H9 (cell line): ENCODE data around the gene SAP30L. TPM values are rescaled to one million over a fixed set of nuclear protein-coding genes. Genes with fewer than 3 reads are reported as not detected.

Experiments used
- DNase-seq: peaks from one replicate; pipeline ENCODE4 v3.0.0-alpha.2; 2017
- H2AFZ ChIP-seq: one replicate; pipeline ENCODE4 v1.6.1; 2013; ENCODE audit warnings: mild to moderate bottlenecking, low read length, control low read depth, moderate library complexity
- H2AK5ac ChIP-seq: 2 replicates; pipeline ENCODE4 v1.6.1; 2013; ENCODE audit warnings: low read length, control low read depth, mixed read lengths; ENCODE audit not compliant: insufficient read length
- H2BK120ac ChIP-seq: one replicate; pipeline ENCODE4 v1.6.1; 2013; ENCODE audit warnings: low read depth, mild to moderate bottlenecking, low read length, control low read depth, inconsistent platforms; ENCODE audit not compliant: poor library complexity, severe bottlenecking
- H2BK12ac ChIP-seq: 2 replicates; pipeline ENCODE4 v1.6.1; 2013; ENCODE audit warnings: low read length, control low read depth, mixed read lengths, low read depth; ENCODE audit not compliant: insufficient read length
- H2BK15ac ChIP-seq: 2 replicates; pipeline ENCODE4 v1.6.1; 2013; ENCODE audit warnings: low read depth, low read length, control low read depth
- H2BK20ac ChIP-seq: one replicate; pipeline ENCODE4 v1.6.1; 2013; ENCODE audit warnings: low read depth, mild to moderate bottlenecking, low read length, control low read depth, inconsistent platforms; ENCODE audit not compliant: poor library complexity, severe bottlenecking
- H2BK5ac ChIP-seq: 2 replicates; pipeline ENCODE4 v1.6.1; 2013; ENCODE audit warnings: low read length, control low read depth, mixed read lengths; ENCODE audit not compliant: insufficient read length
- H3K14ac ChIP-seq: 2 replicates; pipeline ENCODE4 v1.6.1; 2013; ENCODE audit warnings: low read length, control low read depth; ENCODE audit not compliant: insufficient read depth
- H3K18ac ChIP-seq: 2 replicates; pipeline ENCODE4 v1.6.1; 2013; ENCODE audit warnings: low read depth, mild to moderate bottlenecking, mixed read lengths, low read length, control low read depth; ENCODE audit not compliant: insufficient read length
- H3K23ac ChIP-seq: 2 replicates; pipeline ENCODE4 v1.6.1; 2013; ENCODE audit warnings: low read length, control low read depth, mixed read lengths, low read depth; ENCODE audit not compliant: insufficient read length
- H3K23me2 ChIP-seq: 2 replicates; pipeline ENCODE4 v1.6.1; 2013; ENCODE audit warnings: low read depth, mild to moderate bottlenecking, mixed read lengths, low read length, control low read depth; ENCODE audit not compliant: insufficient read length, poor library complexity, severe bottlenecking
- H3K27ac ChIP-seq: 2 replicates; pipeline ENCODE4 v1.5.1; 2013; ENCODE audit warnings: low read length, control low read depth, mixed read lengths, low read depth; ENCODE audit not compliant: insufficient read length
- H3K27me3 ChIP-seq: 2 replicates; pipeline ENCODE4 v1.6.1; 2013; ENCODE audit warnings: low read length, control low read depth, inconsistent platforms; ENCODE audit not compliant: insufficient read depth
- H3K4ac ChIP-seq: 2 replicates; pipeline ENCODE4 v1.6.1; 2013; ENCODE audit warnings: low read depth, mild to moderate bottlenecking, control low read depth, inconsistent platforms, low read length, moderate library complexity
- H3K4me1 ChIP-seq: 2 replicates; pipeline ENCODE4 v1.6.1; 2013; ENCODE audit warnings: low read length, control low read depth, inconsistent platforms; ENCODE audit not compliant: insufficient read depth
- H3K4me2 ChIP-seq: 2 replicates; pipeline ENCODE4 v1.6.1; 2013; ENCODE audit warnings: low read length, control low read depth, mixed read lengths; ENCODE audit not compliant: insufficient read length, insufficient read depth
- H3K56ac ChIP-seq: 2 replicates; pipeline ENCODE4 v1.6.1; 2013; ENCODE audit warnings: low read depth, mild to moderate bottlenecking, mixed read lengths, low read length, control low read depth; ENCODE audit not compliant: insufficient read length
- H3K79me1 ChIP-seq: 2 replicates; pipeline ENCODE4 v1.6.1; 2013; ENCODE audit warnings: low read depth, mild to moderate bottlenecking, moderate library complexity, low read length, control low read depth, inconsistent platforms; ENCODE audit not compliant: insufficient read depth, poor library complexity, severe bottlenecking
- H3K79me2 ChIP-seq: 2 replicates; pipeline ENCODE4 v1.6.1; 2013; ENCODE audit warnings: low read length, control low read depth, inconsistent platforms; ENCODE audit not compliant: insufficient read depth
- H3K9ac ChIP-seq: 2 replicates; pipeline ENCODE4 v1.6.1; 2013; ENCODE audit warnings: low read length, control low read depth, mixed read lengths; ENCODE audit not compliant: insufficient read length; ENCODE audit errors: extremely low read depth
- H3K9me3 ChIP-seq: one replicate; pipeline ENCODE4 v1.6.1; 2013; ENCODE audit warnings: low read depth, low read length, inconsistent platforms; ENCODE audit not compliant: control insufficient read depth
- H3T11ph ChIP-seq: one replicate; pipeline ENCODE4 v1.6.1; 2013; ENCODE audit warnings: mild to moderate bottlenecking, low read length, control low read depth, inconsistent platforms
- H4K20me1 ChIP-seq: one replicate; pipeline ENCODE4 v1.6.1; 2013; ENCODE audit not compliant: control insufficient read depth, insufficient read length, insufficient read depth
- H4K5ac ChIP-seq: 2 replicates; pipeline ENCODE4 v1.6.1; 2013; ENCODE audit warnings: low read depth, mild to moderate bottlenecking, mixed read lengths, low read length, control low read depth; ENCODE audit not compliant: insufficient read length
- H4K8ac ChIP-seq: replicated peaks from 2 replicates; pipeline ENCODE4 v1.6.1; 2013; ENCODE audit warnings: low read length, control low read depth, mixed read lengths, low read depth; ENCODE audit not compliant: insufficient read length
- H4K91ac ChIP-seq: 2 replicates; pipeline ENCODE4 v1.6.1; 2013; ENCODE audit warnings: low read depth, mild to moderate bottlenecking, moderate library complexity, mixed read lengths, low read length, control low read depth; ENCODE audit not compliant: insufficient read length
- H3K27ac Mint-ChIP-seq, 3 experiments: 2 replicates in 2 of 3; 3 replicates in 1 of 3; pipeline ENCODE4 v1.8.0; 2020 to 2021; ENCODE audit warnings: mixed read lengths in 3 of 3, mild to moderate bottlenecking in 1 of 3, moderate library complexity in 1 of 3
- H3K27me3 Mint-ChIP-seq: 2 replicates; pipeline ENCODE4 v1.8.0; 2021; ENCODE audit warnings: low read depth, mild to moderate bottlenecking, moderate library complexity, mixed read lengths
- H3K36me3 Mint-ChIP-seq, 3 experiments: 2 replicates in 2 of 3; 3 replicates in 1 of 3; pipeline ENCODE4 v1.8.0; 2020 to 2021; ENCODE audit warnings: low read depth in 3 of 3, mixed read lengths in 3 of 3; ENCODE audit not compliant: insufficient read depth in 1 of 3
- H3K4me1 Mint-ChIP-seq, 2 experiments: 2 replicates each; pipeline ENCODE4 v1.8.0; 2020; ENCODE audit warnings: mixed read lengths in 2 of 2
- H3K4me3 Mint-ChIP-seq, 2 experiments: 2 replicates in 1 of 2; 3 replicates in 1 of 2; pipeline ENCODE4 v1.8.0; 2020 to 2021; ENCODE audit warnings: mild to moderate bottlenecking in 2 of 2, mixed read lengths in 2 of 2, moderate library complexity in 1 of 2
- H3K9me3 Mint-ChIP-seq, 2 experiments: 2 replicates in 1 of 2; 3 replicates in 1 of 2; pipeline ENCODE4 v1.8.0; 2020; ENCODE audit warnings: mild to moderate bottlenecking in 2 of 2, mixed read lengths in 2 of 2, moderate library complexity in 1 of 2
- WGBS: extraction: QIAGEN DNeasy Blood & Tissue Kit; methylation state at CpG from one replicate; pipeline ENCODE4 v1.1.7; 2013; ENCODE audit warnings: missing lambda C conversion rate, low lambda C conversion rate, mixed read lengths; ENCODE audit not compliant: insufficient read length; ENCODE audit errors: extremely low coverage; 5-methylcytosine and 5-hydroxymethylcytosine counted together
- total RNA-seq: library from RNA; stranded (reverse); gene quantifications from 2 replicates; pipeline ENCODE4 v1.2.1, GENCODE V29; 2021
- TF ChIP-seq, protein P1 (sequence below): fragments of 200-600 bp; sonication (generic); conservative IDR thresholded peaks from 3 replicates; pipeline ENCODE4 v1.8.0; 2021; ENCODE audit warnings: antibody characterized with exemption, mild to moderate bottlenecking

SAP30L gene
- total RNA-seq, 1 experiment from 2014 or later = 25.0 TPM

DNA sequence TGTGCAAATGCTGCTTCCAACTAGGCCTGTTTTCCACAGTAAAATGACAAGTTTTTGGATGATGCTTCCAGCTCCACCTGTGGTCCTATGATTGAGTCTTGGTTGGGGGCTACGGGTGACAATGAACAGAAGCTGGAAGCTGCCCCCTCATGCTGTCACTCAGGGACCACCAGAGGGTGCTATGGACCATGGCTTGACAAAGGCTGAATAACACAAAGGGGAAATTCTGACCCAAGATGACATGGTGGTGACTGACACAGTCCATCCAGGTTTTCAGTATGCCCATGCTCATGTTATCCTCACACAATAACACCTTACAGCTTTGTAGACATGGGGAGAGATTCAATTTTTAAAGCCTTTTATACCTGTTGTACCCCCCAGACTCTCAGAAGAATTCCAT is 23.9 kb upstream of the SAP30L start:
- H3T11ph ChIP-seq = no peak overlapping the region
- H4K8ac ChIP-seq = no peak overlapping the region
- H4K20me1 ChIP-seq = no peaks in the 10 kb centered on the region
- H3K4me2 ChIP-seq = no peak overlapping the region
- H3K79me2 ChIP-seq = no peaks in the 10 kb centered on the region
- H3K56ac ChIP-seq = no peak overlapping the region
- H2AK5ac ChIP-seq = no peak overlapping the region
- no peak overlapping the region for H3K4me3 Mint-ChIP-seq
- H3K27me3 Mint-ChIP-seq = no peaks in the 10 kb centered on the region
- peak; percentile 51 for DNase-seq
- H2BK15ac ChIP-seq = no peak overlapping the region
- H3K23ac ChIP-seq = no peak overlapping the region
- H3K27me3 ChIP-seq = no peaks in the 10 kb centered on the region
- no peak overlapping the region for H2AFZ ChIP-seq
- no peak overlapping the region for H3K18ac ChIP-seq
- H3K36me3 Mint-ChIP-seq = peaks cover 0 to 5% (median 2%) of the 10 kb centered on the region in 3 experiments; a peak in 3 of 7 replicates
- H4K5ac ChIP-seq = no peak overlapping the region
- H3K23me2 ChIP-seq = no peaks in the 10 kb centered on the region
- peaks cover 10% of the 10 kb centered on the region in 2 experiments; a peak in 3 of 4 replicates for H3K4me1 Mint-ChIP-seq
- no CpG with 5 or more reads among the region's 1 CpG for WGBS
- no peak overlapping the region for H2BK12ac ChIP-seq
- peaks cover 6% of the 10 kb centered on the region; the same call in 1 of the 2 replicates for H3K4me1 ChIP-seq
- no peak overlapping the region for H2BK120ac ChIP-seq
- H3K9me3 ChIP-seq = no peaks in the 10 kb centered on the region
- no peak overlapping the region for H2BK20ac ChIP-seq
- H3K14ac ChIP-seq = no peak overlapping the region
- no peak overlapping the region for H3K9ac ChIP-seq
- H3K27ac ChIP-seq = no peak overlapping the region
- peaks cover 6 to 8% of the 10 kb centered on the region in 2 experiments for H3K9me3 Mint-ChIP-seq
- no peak overlapping the region for H3K27ac Mint-ChIP-seq
- TF ChIP-seq, protein P1, sequence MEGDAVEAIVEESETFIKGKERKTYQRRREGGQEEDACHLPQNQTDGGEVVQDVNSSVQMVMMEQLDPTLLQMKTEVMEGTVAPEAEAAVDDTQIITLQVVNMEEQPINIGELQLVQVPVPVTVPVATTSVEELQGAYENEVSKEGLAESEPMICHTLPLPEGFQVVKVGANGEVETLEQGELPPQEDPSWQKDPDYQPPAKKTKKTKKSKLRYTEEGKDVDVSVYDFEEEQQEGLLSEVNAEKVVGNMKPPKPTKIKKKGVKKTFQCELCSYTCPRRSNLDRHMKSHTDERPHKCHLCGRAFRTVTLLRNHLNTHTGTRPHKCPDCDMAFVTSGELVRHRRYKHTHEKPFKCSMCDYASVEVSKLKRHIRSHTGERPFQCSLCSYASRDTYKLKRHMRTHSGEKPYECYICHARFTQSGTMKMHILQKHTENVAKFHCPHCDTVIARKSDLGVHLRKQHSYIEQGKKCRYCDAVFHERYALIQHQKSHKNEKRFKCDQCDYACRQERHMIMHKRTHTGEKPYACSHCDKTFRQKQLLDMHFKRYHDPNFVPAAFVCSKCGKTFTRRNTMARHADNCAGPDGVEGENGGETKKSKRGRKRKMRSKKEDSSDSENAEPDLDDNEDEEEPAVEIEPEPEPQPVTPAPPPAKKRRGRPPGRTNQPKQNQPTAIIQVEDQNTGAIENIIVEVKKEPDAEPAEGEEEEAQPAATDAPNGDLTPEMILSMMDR = peak; percentile 75
- no peak overlapping the region for H2BK5ac ChIP-seq
- H4K91ac ChIP-seq = no peak overlapping the region
- no peaks in the 10 kb centered on the region for H3K79me1 ChIP-seq
- no peak overlapping the region for H3K4ac ChIP-seq
